Left ventricle myocardium inferior (tissue), 1 donor: ENCODE data around the gene KLK12. TPM values are rescaled to one million over a fixed set of nuclear protein-coding genes. Genes with fewer than 3 reads are reported as not detected.

Experiments used
- DNase-seq: peaks from one replicate; pipeline ENCODE4 v3.0.0-alpha.2; 2020
- H3K27ac ChIP-seq: fragments of 200-600 bp; replicated peaks from 2 replicates; pipeline ENCODE4 v1.8.0; 2021
- H3K27me3 ChIP-seq: fragments of 200-600 bp; 2 replicates; pipeline ENCODE4 v1.8.0; 2021; ENCODE audit warnings: low read depth
- H3K36me3 ChIP-seq: fragments of 200-600 bp; 2 replicates; pipeline ENCODE4 v1.8.0; 2021
- H3K4me1 ChIP-seq: fragments of 200-600 bp; 2 replicates; pipeline ENCODE4 v1.8.0; 2021
- H3K4me3 ChIP-seq: fragments of 200-600 bp; 2 replicates; pipeline ENCODE4 v1.8.0; 2021; ENCODE audit warnings: mild to moderate bottlenecking, moderate library complexity
- H3K9me3 ChIP-seq: fragments of 200-600 bp; replicated peaks from 2 replicates; pipeline ENCODE4 v1.8.0; 2021
- intact Hi-C: fragments of 100-400 bp; cut with micrococcal nuclease; formaldehyde crosslinking; loops from one replicate; pipeline ENCODE4 v1.11.0; 2022
- total RNA-seq: library from RNA; stranded (reverse); fragmentation: NEBNext Ultra II Directional; extraction: Animal tissue kit (Norgen Biotek cat#: 25700); gene quantifications from one replicate; pipeline ENCODE4 v1.2.1, GENCODE V29; 2021
- TF ChIP-seq, protein P1 (sequence below): fragments of 200-600 bp; IDR thresholded peaks from 2 replicates; pipeline ENCODE4 v1.8.0; 2021; ENCODE audit warnings: antibody characterized with exemption, mild to moderate bottlenecking, borderline replicate concordance
- donor health status: DM: no; HTN: yes; CAD: no; lungs with severe emphysema.

Gene KLK12
- total RNA-seq, 1 donor from 2014 or later, result not detected

DNA sequence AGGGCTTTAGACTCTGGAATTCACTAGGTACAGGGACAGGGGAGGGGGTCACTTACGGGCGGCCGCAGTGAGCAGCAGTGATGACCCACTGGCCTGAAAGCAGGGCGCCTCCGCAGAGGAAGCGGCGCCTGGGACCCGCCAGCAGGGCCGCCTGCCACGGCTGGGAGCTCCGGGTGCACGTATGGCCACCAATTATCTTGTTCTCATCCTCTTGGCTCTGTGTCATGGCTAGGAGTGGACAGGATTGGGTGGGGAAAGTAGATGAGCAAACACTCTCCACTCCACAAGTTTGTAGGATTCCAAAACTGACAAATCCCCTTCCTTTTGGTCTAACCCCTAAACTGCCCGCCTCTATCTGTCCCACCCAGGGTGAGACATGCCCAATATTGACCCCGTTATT, 46.7 kb upstream of the KLK12 start:
- peaks cover 6% of the 10 kb centered on the region for H3K4me1 ChIP-seq
- no peak overlapping the region for H3K27ac ChIP-seq
- H3K36me3 ChIP-seq, result no peaks in the 10 kb centered on the region
- DNase-seq, result no peak
- TF ChIP-seq, protein P1, sequence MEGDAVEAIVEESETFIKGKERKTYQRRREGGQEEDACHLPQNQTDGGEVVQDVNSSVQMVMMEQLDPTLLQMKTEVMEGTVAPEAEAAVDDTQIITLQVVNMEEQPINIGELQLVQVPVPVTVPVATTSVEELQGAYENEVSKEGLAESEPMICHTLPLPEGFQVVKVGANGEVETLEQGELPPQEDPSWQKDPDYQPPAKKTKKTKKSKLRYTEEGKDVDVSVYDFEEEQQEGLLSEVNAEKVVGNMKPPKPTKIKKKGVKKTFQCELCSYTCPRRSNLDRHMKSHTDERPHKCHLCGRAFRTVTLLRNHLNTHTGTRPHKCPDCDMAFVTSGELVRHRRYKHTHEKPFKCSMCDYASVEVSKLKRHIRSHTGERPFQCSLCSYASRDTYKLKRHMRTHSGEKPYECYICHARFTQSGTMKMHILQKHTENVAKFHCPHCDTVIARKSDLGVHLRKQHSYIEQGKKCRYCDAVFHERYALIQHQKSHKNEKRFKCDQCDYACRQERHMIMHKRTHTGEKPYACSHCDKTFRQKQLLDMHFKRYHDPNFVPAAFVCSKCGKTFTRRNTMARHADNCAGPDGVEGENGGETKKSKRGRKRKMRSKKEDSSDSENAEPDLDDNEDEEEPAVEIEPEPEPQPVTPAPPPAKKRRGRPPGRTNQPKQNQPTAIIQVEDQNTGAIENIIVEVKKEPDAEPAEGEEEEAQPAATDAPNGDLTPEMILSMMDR, result no peak
- H3K4me3 ChIP-seq, result no peak overlapping the region
- H3K9me3 ChIP-seq, result no peaks in the 10 kb centered on the region
- peaks cover 30% of the 10 kb centered on the region for H3K27me3 ChIP-seq
- intact Hi-C loops, result no loop called here

DNA sequence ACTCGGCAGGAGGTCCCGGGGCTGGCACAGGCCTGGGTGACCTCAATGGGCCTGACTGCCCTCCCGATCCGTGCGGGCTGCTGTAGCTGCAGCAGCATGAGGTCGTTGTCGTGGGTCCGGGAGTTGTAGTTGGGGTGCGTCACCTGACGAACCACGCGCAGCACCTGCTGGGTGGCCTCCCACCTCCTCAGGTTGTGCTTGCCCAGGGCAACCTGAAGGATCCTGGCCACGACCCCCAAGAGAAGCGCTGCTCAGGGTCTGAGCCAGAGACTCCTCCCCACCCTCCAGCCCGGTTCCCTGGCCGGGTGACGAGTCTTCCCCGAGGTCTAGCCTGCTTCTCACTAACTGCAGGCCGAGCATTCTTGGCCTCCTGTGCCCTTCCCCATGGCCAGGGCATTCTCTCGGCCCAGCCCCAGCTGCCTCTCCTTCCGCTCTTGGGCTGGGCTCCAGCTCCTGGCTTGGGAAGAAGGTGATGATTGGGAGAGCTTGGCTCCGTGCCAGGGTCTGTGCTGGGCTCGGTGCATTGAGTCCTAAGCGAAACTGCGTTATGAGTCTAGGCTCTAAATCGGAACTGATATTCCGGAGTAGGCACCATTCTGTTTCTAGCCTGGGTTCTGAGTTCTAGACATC, 44.8 kb upstream of the KLK12 start:
- DNase-seq, result peak; percentile 75
- Histone ChIP-seq H3K4me1 (peaks cover 6% of the 10 kb centered on the region), H3K27ac (peak overlapping the region; percentile 54), H3K36me3 (no peaks in the 10 kb centered on the region), H3K4me3 (no peak overlapping the region), H3K9me3 (peaks cover 4% of the 10 kb centered on the region), H3K27me3 (peaks cover 36% of the 10 kb centered on the region)
- TF ChIP-seq, protein P1, result no peak
- intact Hi-C loops, result no loop called here

DNA sequence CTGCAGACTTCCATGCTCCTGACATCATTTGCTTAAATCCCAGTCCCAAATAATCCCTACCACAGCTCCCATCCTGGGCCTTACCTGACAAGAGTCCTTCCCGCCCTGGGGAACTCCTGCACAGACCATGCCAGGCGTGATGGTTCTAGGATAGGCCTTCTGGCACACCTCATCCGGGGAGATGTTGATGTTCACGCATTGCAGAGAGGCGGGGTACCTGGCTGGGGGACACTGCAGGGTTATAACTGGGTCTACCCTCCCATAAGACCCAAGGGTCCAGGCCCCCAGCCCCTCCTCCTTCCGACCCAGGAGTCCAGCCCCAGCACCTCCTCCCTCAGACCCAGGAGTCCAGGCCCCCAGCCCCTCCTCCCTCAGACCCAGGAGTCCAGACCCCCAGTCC, 43.9 kb upstream of the KLK12 start:
- Histone ChIP-seq H3K27ac (no peak overlapping the region), H3K4me1 (peaks cover 6% of the 10 kb centered on the region), H3K27me3 (peaks cover 35% of the 10 kb centered on the region), H3K36me3 (no peaks in the 10 kb centered on the region), H3K4me3 (no peak overlapping the region), H3K9me3 (peaks cover 12% of the 10 kb centered on the region)
- intact Hi-C loops, result no loop called here
- no peak for DNase-seq
- TF ChIP-seq, protein P1, result no peak

DNA sequence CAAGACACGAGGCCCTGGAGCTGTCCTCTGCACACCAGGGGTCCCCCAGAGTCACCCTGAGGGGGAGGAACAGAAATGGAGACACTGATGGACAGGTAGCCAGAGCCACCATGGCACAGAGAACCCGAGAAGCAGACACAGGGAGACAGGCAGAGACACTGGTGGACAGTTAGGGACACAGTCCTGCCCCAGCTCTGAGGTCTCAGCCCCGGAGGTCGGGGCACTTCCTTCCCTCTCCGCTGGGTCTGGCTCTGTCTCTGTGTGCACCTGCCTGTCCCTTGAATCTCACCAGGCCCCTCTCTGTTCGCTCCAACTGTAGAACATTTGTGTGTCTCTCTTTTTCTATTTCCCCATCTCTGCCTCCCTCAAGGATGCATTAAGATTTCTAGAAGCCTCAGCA, 43.3 kb upstream of the KLK12 start:
- intact Hi-C loops, result no loop called here
- Histone ChIP-seq H3K27ac (no peak overlapping the region), H3K4me3 (no peak overlapping the region), H3K9me3 (peaks cover 18% of the 10 kb centered on the region), H3K27me3 (peaks cover 34% of the 10 kb centered on the region), H3K36me3 (no peaks in the 10 kb centered on the region), H3K4me1 (peaks cover 6% of the 10 kb centered on the region)
- TF ChIP-seq, protein P1, result no peak
- no peak for DNase-seq

DNA sequence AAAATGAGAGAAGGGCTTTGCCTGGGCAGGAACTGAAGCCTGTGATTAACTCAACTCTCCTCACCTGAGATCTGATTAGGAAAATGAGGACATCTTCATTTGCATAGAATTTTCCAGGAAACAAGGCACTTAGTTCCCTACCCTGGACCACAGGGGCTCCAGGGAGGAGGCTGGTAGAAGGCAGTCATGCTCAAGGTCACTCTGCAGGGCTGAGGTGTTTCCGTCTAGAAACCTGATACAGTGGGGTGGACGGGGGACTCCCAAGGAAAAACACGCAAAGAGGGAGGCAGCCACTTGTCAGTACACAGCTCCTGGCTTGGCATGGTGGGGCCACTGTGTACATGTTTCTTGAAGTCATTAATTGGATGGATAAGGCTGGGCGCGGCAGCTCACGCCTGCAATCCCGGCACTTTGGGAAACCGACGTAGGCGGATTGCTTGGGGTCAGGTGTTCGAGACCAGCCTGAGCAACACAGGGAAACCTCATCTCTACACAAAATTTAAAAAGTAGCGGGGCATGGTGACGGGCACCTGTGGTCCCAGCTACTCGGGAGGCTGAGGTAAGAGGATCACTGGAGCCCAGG, 41.9 kb upstream of the KLK12 start:
- peaks cover 6% of the 10 kb centered on the region for H3K4me1 ChIP-seq
- H3K27me3 ChIP-seq, result peaks cover 22% of the 10 kb centered on the region
- H3K4me3 ChIP-seq, result no peak overlapping the region
- no peak for DNase-seq
- intact Hi-C loops, result no loop called here
- H3K27ac ChIP-seq, result no peak overlapping the region
- peaks cover 23% of the 10 kb centered on the region for H3K9me3 ChIP-seq
- TF ChIP-seq, protein P1, result no peak
- H3K36me3 ChIP-seq, result no peaks in the 10 kb centered on the region
